HG02571 (cell line): ENCODE results near the gene CCDC148.
A peak's percentile ranks its signal among the peaks of the same experiment; 100 is the strongest.
"Not testable (repeated sequence)": the region's sequence is repeated elsewhere in the genome, so short reads cannot be mapped to it uniquely, and the experiment has no call there.

Source experiments
- ATAC-seq: cut with Tn5 transposase; IDR thresholded peaks from one replicate; pipeline ENCODE4 v1.9.1; 2021; ENCODE audit warnings: mild to moderate bottlenecking, moderate library complexity; ENCODE audit not compliant: unreplicated experiment

Gene CCDC148

DNA sequence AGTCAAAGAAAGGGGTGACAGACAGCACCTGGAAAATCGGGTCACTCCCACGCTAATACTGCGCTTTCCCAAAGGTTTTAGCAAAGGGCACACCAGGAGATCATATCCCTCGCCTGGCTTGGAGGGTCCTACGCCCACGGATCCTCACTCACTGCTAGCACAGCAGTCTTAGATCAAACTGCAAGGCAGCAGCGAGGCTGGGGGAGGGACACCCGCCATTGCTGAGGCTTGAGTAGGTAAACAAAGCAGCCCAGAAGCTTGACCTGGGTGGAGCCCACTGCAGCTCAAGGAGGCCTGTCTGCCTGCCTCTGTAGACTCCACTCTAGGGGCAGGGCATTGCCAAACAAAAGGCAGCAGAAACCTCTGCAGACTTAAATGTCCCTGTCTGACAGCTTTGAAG lies 233.5 kb downstream of the CCDC148 start:
- ATAC-seq = not testable (repeated sequence)

DNA sequence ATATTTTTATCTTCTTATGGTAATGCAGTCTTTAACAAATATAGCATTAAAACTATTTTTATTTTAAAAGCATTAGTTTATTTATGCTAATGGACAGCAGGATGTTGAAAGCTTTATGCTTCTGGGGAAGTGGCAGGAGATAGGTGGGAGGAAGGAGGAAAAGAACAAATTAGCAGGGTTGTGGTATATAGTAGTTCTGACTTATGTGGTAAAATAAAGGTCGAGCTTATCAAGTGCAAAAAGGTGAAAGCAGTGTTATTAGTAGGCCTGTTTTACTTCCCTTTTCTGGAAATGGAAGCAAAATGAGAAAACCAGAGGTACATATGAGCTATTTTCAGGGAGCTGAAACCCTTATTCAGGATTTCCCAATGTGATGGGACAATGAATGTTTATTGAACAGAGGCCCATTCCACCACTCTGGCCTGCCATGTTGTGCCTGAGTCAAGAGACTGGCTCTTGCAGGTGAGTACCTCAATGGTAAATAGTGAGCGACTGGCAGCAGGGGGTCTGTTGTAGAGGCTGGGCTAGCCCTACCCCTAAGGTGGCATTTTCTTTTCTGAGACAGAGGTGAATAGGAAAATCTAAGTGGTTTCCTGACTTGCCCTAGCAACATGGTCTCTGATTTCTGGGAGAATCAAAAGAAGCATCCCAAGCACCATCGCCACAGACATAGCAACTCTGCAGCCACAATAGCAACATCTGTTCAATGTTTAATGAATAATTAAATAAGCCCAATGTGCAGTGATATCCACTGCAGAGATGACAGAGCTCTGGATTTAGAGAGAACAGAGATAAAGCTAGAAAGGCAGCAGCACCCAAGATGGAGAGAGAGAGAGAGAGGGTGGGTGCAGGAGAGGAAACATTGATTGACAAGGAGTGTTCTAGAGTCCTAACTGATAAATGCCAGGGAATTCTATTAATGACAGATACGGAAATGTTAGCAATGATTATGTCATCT lies 235.2 kb downstream of the CCDC148 start:
- no peak for ATAC-seq

DNA sequence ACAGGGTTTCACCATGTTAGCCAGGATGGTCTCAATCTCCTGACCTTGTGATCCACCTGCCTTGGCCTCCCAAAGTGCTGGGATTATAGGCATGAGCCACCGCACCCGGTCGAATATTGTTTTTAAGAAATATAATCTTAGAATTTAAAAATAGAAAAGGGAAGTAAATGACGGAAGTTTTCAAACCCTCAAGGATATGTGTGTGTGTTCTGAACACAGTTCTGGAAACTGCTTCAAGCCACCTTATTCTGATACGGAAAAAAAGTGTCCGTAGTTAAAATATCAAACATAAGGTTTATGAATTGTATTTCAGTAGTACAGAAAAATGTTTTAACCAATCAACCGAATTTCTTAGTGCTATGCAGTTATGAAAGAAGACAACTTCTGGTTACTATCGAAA lies 239.0 kb downstream of the CCDC148 start:
- ATAC-seq = no peak

DNA sequence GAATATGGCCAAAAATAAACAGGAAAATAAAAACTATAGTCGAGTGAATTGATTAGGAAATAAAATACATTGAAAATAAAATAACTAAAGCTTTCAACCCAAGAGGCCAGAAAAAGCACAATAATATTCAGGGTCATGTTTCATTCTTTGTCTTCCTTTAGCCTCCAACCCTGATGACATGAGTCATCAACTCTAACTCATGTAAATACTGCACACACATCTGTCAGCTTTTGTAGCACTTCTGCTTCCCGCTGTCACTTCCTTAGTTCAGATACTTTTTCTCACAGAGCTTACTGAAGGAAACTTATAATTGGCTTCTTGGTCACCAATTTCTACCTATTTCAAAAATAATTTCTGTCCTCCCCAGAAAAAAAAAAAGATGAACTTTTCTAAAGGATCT lies 242.1 kb downstream of the CCDC148 start:
- peak; percentile 66 for ATAC-seq

DNA sequence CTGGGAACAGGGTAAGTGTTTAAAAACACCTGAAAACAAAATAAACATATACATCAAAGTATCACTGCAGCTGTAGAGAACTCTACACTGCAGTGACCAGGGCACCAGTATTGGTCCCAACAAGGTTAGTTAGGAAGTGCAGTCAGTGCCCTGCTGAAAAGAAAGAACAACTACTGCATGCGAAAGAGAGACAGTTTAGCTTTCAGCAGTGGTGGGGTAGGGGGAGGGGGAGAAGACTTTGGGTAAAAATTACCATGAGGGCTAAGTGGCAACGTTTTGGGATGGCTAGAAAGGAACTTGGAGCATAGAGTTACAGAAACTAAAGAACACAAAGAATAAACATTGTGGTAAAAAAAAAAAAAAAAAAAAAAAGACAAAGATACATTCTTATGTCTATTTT lies 242.8 kb downstream of the CCDC148 start:
- no peak for ATAC-seq

DNA sequence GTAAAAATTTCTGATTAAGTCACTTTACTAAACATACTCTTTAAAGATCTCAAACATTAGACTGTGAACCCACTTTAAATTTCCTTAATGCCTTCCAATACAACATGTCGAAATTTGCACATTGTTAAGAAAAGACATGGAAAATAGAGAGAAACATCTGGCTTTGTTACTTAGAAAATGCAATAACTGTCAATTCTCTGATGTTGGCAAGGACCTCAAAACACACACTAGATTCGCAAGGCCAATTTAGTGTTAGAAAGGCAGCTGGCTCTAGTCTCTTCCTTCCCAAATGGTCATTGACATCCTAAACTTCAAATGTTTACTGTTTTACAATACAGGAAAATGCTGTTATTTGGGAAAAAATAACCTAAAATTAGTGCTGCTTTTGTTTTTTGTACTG lies 244.3 kb downstream of the CCDC148 start:
- ATAC-seq = no peak

DNA sequence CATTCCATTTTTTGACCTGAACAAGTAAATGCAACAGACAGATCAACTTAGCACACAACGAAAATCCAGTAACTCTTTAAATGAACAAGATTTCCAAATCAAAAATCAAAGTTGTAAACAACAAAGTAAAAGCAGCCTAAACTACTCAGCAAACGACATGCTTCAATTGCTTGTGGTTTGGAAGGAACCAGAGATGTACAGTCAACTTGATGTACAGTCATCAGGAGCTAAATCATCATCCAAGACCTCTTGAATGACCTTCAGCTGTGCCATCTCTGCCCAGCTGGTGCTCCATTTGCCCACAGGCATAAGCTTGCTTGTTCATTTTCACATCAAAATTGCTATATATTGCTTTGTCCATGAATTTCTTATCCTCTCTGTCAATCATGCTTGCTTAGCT lies 245.1 kb downstream of the CCDC148 start:
- ATAC-seq = no peak

DNA sequence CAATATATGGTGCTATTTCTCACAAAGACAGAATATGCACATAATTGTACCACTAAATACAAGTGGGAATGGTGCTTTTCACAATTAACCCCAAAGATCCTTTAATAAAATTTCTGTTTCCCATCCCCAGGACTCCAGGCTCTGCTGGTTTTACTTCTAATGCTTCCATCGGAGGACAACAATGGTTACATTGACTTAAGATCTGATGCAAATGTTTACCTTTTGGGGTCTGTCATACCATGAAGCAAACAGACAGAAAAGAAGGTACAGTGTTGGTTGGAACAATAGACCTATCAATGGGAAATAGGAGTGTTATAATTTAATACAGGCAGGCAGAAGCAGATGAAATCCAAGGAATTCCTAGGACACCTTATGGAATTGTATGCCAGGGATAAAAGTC lies 249.2 kb downstream of the CCDC148 start:
- no peak for ATAC-seq

DNA sequence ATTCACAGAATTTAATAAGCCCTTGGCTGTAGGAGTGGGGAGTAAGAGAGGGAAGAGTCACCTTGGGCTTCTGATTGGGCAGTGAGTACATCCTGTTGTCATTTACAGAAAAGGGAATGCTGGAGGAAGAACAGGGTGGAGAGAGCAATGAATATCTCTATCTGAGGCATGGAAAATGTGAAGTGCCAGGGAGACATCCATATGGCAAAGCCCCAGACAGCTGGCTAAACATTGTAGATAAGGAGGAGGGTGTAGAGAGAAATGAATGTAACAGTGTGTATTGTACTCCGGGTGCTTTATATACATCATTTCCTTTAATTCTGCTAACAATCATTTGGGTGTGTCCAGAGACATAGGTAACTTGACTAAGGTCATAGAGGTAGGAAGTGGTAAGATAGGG lies 251.3 kb downstream of the CCDC148 start:
- ATAC-seq = no peak

DNA sequence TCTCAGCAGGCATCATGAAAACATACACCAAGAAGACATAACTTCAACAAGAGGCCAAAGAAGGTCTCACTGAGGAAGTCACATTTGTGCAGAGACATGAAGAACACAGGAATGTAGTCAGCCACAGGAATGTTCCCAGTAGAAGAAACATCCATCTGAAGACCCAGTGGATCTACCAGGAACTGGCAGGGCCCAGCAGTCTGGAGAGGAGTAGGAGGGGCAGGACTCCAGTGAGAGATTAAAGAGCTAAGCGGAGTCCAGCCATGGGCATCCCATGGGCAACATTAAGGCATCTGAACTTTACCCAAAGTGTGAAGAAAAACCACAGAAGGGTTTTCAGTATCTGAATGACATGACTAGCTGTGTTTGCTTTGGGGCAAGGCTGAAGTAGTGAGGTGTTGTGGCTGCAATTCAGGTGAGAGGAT lies 251.8 kb downstream of the CCDC148 start:
- no peak for ATAC-seq

DNA sequence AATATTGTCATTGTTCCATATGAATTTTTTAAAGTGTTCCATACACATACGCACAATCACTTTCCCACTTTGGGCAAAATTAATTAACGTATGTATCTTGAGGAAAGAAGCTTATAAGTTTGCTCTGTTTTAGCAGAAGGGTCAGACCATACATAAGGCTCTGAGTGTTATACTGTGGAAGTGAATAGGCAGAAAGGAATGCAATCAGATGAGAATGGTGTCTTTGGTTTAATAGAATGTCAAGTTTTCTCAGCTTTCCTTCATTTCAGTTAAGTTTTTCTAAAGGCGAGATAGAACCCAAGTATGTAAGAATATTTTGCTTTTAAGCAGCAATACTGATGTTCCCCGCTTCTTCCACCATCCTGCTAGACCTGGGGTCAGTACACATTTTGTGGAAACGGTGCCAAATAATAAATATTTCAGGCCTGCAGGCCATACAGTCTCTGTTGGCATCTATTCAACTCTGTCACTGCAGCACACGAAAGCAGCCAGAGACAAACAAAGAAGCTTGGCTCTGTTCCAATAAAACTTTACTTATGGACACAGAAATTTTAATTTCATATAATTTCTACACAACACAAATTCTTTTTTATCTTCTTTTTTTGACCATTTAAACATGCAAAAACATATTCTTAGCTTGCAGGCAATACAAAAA lies 254.3 kb downstream of the CCDC148 start:
- ATAC-seq = no peak

DNA sequence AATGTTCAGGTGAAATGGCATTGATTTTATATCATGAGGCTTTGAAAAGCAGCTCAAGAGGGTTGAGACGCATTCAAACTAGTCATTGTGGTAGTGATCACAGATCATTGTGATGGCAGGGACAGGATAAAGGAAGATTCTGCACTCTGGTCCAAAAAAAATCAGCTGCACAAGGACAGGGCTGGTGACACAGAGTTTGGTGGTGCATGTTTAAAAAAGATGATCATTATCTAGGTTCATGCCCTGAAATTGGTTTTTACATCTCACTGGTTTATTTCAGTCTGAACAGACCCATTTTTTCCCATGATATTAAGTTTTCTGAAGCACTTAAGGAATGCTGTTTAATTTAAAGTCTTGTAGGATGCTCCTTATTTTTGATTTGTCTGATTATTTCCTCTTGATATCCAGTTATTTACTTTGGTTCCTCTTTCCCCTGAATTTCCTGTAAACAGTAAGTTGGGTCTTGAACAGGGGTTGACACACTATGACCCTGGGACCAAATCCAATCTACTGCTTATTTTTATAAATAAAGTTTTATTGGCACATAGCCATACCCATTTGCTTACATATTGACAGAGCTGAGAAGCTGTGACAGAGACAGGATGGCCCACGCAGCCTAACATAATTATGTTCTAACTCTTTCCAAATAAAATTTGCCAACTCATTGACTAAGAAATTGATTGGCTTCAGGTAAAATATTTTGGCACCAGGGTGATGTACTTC lies 256.5 kb downstream of the CCDC148 start:
- ATAC-seq = no peak

DNA sequence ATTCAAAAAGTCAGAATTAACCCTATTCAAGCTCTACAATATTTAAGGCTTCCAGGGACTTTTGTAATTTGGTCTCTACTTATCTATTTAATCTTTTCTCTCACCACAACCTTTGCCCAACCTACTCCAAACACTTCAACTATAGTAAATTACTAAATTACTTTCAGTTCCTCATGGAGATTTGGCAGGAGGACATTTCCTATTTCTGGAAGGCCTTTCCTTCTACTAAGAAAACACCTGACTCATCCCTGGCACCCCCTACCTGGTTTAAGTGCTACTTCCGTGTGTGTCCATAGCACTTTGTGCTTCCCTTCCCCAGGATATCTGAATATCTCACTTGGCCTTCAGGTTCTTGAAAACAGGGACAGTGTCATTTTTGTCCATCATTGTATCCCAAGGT lies 258.6 kb downstream of the CCDC148 start:
- ATAC-seq = no peak

DNA sequence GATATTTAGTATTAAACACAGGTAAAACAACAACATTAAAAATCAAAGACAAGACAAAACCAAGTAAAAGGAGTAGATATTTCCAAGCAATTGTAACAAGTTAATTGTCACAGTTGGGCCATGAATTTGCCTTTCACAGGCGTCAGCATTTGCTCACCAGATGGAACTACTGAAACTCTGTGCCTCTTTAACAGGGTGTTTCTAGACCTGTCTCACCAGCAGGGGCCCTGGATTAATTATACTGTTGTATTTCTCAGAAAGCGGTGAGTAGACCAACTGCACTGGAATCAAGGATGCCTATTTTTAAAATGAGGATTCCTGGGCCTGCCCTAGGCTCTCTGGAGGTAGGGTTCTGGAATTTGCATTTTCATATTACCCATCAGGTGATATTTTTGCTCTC lies 262.3 kb downstream of the CCDC148 start:
- ATAC-seq = no peak

DNA sequence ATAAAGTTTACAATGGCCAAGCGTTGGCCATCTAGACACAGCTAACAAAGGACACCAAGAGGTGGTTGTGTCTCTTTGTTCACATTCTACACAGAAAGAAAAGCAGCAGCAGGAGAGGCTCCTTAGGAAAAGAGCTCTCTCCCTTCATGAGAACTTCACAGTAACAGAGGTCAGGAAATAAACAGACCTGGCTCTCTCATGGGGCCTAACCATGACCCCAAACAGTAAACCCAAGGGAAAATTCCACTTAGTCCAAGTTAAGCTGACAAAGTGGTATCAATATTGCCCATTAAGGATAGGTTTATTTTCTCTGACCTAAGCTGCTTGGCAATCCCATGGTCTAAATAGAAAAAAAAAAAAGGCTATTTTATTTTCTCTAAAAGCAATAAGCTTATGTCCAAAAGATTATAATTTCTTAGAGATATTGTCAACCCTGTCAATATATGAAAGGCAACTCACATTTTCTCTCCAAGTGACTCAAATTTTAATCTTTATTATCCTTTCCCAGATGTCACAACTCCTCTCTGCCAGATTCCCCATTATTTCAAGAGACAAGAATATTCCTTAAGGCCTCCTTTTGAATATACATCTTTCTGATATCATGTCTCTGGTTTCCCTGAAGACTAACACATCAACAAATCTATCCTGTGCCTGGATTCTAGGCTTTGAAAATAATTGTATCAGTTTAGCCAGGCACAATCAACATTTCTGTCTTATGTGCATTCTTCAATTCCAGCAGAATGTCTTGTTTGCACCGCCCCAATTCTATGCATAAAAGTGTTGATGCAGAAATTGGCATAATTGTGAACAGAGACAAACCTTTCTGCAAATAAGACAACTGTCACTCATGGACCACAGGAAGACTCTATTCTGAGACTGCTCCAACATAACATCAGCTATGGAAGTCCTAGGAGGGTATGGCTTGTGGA lies 263.8 kb downstream of the CCDC148 start:
- no peak for ATAC-seq

DNA sequence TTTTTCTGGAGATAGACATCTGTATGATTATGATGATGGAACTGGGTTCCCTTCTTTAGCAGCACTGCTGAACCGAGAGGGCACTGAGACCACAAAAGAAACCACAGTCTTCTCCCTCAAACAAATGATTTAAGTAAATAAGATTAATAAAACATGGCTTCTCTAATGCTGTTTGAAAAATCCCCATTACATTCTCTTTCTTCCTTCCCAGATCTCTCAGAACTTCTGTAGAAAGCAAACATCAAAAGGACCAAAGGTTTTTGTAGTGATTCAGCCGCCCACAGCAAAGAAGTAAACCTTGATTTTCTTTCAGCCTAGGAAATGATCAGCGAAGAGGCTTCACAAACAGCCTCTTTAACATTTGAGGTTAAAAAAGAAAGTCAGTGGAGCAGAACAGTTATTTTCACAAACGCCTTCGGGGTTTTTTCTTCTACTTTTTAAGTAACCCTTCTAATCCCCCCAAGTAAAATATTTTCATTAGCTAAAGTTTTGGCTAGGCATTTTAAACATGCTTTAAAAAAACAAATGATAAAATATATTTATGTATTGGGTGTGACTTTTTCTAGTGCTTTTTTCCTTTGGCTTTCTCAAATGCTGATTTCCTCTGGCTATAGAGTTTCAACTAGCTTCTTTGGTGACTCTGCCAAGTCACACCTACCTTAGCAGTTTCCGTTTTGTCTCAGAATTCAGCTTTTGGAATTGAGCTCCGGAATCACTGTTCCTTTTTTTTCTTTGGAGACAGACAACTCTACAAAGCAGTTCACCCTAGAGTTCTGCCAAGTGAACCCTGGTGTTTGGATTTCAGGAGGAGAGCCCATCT lies 265.3 kb downstream of the CCDC148 start:
- ATAC-seq = peak; percentile 79

DNA sequence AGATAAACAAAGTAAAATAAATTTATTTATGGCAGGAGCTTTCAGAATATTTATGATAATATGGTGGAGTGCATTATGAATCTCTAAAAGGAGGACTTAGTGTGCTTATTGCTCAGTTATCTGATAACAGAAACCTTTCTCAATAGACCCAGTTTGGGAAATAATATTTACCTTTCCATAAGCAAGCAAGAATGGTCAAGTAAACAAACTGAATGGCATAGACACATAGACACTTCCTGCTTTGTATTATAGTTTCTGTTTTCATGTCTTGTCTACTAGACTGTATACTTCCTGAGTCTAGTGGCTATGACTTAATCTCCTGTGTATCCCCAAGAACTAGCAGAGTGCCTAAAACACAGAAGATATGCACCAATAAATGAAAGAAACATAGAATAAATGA lies 267.0 kb downstream of the CCDC148 start:
- no peak for ATAC-seq

DNA sequence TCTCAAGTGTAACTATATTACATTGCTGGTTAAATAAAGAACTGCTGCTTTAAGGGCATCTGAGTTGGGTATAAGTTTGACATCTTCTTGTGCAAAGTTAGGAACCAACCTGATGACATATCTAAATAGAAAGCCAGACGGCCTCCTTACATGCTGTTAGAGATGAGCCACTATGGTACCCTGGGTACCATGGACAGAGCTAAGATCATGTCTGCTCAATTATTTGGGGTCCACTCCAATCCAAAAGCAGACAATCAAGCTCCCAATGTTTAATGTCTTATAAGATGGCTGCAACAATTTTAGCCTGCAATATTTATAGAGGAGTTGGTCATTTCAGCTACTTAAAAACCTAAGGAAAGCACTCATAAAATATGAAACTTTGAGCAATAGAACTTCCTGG lies 268.6 kb downstream of the CCDC148 start:
- no peak for ATAC-seq

DNA sequence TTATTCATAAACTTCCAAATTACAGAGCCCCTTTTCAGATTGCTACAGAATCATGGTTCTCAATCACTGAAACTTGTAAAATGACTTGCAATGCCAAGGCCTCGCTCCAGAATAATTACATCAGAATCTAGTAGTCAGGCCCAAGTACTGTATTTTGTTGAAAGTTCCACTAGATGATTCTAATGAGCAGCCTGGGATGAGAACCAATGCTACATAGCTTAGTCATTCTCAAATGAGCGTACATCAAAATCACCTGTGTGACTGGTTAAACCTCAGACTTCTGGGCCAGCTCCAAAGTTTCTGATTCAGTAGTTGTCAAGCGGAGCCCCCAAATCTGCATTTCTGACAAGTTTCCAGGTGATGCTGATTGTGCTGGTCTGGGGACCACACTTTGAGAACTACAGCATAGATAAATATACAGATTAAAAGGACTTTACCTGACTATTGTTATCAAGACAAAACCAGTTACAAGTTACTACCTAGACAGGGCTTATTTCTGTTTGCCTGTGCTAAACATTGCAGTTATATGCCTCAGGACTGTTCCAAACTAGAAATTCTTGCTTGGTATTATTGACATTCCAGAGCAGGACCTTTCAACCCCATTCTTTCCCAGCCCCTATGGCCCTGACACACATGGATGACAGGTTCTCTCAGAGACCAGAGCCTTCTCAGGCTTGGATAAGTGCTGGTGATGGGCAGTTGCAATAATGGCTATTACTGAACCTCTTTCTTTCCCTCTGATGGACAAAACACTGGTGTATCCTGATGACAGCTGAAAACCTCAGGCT lies 271.8 kb downstream of the CCDC148 start:
- no peak for ATAC-seq
